ENCODE data around the gene HNRNPA2B1. TPM values are rescaled to one million over a fixed set of nuclear protein-coding genes. Genes with fewer than 3 reads are reported as not detected.

The HNRNPA2B1 gene
- 129 and 149 TPM in 2 replicates for total RNA-seq

DNA sequence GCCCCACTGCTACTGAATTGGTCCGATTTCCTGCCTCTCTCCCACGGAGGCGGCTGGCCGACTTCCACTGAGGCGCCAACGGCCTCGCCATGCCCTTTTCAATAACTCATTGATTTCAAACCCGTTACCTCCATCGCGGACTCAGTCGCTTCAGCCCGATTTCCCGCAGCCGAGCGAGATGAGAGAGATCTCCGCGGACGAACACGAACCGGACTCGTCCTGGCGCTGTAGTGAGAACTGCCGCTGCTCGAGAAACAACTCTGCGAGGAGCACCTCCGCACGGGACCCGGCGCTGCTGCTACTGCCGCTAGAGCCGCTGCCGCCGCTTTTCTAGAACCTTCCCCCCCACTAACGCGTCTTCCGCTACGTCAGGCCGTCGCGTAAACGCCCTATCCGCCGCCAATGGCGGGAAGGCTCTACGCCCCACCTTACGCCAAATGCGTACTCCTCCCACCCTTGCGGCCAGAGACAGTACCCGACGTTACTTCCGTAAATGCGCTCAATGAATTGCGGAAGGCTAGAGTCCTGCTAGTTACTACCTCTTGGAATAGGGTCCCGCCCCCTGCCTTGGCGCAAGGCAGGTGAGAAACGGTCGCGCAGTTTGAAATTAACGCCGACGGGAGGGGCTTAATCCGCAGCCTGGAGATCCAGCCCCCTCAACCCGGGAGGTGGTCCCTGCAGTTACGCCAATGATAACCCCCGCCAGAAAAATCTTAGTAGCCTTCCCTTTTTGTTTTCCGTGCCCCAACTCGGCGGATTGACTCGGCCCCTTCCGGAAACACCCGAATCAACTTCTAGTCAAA, at the start of gene HNRNPA2B1:
Gene HNRNPA2B1 (minus strand): TSS at position 303 of the 803 bp plus-strand sequence. CDS start 169 bp downstream, at position 134.

DNA sequence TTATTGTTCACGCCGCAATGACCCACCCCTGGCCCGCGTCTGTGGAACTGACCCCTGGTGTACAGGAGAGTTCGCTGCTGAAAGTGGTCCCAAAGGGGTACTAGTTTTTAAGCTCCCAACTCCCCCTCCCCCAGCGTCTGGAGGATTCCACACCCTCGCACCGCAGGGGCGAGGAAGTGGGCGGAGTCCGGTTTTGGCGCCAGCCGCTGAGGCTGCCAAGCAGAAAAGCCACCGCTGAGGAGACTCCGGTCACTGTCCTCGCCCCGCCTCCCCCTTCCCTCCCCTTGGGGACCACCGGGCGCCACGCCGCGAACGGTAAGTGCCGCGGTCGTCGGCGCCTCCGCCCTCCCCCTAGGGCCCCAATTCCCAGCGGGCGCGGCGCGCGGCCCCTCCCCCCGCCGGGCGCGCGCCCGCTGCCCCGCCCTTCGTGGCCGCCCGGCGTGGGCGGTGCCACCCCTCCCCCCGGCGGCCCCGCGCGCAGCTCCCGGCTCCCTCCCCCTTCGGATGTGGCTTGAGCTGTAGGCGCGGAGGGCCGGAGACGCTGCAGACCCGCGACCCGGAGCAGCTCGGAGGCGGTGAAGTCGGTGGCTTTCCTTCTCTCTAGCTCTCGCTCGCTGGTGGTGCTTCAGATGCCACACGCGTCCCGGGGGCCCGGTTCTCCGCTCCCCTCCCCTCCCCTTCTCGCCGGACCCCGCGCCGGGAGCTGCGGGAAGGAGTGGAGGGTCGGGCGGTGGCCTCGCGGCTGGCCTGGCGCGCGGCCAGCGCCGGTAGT, 887 bp upstream of the HNRNPA2B1 start, which contains the start of gene CBX3:
Gene CBX3 (plus strand): TSS at position 499 of the 772 bp plus-strand sequence. CDS start 1,254 bp downstream, outside the sequence.

DNA sequence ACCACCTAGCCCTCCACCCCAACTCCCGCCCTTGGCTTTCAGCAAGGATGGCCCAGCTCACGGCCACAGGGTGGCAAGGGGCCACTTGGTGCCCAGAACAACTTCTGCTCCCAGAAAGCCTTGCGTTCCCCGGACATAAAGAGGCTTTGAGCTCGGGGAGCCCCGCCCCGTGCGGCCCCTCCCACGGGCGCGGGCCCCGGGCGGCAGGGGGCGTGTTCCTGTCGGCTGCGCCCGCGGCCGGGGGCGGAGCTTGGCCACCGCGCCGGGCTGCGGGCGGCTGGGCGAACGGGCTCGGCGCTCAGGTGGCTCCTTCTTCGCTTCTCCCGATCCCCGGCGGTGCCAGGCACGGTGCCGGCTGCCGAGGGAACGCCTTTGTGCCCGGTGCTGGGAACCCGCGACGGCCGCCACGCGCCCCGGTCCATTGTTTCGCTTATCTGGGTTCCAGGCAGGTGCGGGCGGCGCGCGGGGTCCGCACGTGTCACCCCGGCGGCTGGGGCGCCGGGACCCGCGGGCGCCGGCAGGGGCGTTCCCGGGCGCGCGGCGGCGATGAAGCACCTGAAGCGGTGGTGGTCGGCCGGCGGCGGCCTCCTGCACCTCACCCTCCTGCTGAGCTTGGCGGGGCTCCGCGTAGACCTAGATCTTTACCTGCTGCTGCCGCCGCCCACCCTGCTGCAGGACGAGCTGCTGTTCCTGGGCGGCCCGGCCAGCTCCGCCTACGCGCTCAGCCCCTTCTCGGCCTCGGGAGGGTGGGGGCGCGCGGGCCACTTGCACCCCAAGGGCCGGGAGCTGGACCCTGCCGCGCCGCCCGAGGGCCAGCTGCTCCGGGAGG, 48.4 kb downstream of the HNRNPA2B1 start, which contains the start of gene NFE2L3:
Gene NFE2L3 (plus strand): TSS at position 246 of the 829 bp plus-strand sequence. CDS start 301 bp downstream, at position 547.

Other genes starting within 250 kb of the HNRNPA2B1 start
- 6.4 and 42.3 TPM in 2 replicates for gene NFE2L3, start 48.5 kb downstream of the HNRNPA2B1 start, total RNA-seq
- gene CBX3, start 999 bp upstream of the HNRNPA2B1 start, total RNA-seq = 88.3 and 89.8 TPM in 2 replicates
- 0.24 and 0.26 TPM in 2 replicates for gene SNX10, start 91.1 kb upstream of the HNRNPA2B1 start, total RNA-seq